Epithelial cell of prostate (primary cell): ENCODE data around the gene CENPQ.
"Not testable (repeated sequence)": the region's sequence is repeated elsewhere in the genome, so short reads cannot be mapped to it uniquely, and the experiment has no call there.

Experiments
- DNase-seq: peaks from one replicate; pipeline ENCODE4 v3.0.0-alpha.2; 2011; ENCODE audit warnings: low read depth, low spot score
- H3K27ac ChIP-seq: fragments of 450-650 bp; 2 replicates; pipeline ENCODE4 v1.5.1; 2017; ENCODE audit warnings: mild to moderate bottlenecking

Gene CENPQ, protein sequence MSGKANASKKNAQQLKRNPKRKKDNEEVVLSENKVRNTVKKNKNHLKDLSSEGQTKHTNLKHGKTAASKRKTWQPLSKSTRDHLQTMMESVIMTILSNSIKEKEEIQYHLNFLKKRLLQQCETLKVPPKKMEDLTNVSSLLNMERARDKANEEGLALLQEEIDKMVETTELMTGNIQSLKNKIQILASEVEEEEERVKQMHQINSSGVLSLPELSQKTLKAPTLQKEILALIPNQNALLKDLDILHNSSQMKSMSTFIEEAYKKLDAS

DNA sequence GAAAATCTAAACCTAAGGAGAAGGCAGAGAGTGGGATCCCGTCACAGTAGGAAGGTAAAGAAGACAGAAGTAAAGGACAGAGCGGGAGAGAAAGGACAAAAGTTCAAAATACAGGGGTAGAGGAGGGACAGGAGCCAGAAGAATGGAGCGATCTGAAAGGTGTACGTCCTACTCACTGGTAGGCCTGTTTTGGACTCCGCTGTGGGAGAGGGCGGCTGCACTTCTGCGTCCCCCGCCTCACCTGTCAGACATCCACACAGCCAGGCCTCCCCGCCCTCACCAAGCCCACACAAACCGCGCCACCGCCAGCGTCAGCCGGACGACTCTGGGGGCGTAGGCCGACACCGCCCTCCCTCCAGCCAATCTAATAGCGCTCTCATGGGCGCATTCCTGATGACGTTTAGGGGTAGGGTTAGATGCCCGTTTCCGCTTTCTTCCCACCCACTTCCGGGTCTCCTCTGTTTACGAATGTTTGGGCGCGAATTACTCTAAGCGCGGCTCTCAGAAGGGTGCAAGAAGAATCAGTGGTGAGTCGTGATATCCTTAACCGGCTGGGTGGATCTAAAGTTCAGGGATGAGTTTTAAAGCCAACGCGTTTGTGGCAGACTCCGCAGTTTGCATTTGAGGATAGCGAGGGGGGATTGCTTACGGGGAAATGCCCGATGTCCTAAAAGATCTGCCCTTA, at the start of gene CENPQ, which contains the start of gene MMUT:
Gene CENPQ, plus strand, starts transcription at position 444 of the 685 bp plus-strand sequence. CDS start 6,807 bp downstream, outside the sequence.
Gene MMUT, minus strand, starts transcription at position 327 of the 685 bp plus-strand sequence. CDS start 3,787 bp downstream, outside the sequence.
- H3K27ac ChIP-seq: peak within 1 kb of the TSS; percentile 60
- DNase-seq: peak; percentile 71

DNA sequence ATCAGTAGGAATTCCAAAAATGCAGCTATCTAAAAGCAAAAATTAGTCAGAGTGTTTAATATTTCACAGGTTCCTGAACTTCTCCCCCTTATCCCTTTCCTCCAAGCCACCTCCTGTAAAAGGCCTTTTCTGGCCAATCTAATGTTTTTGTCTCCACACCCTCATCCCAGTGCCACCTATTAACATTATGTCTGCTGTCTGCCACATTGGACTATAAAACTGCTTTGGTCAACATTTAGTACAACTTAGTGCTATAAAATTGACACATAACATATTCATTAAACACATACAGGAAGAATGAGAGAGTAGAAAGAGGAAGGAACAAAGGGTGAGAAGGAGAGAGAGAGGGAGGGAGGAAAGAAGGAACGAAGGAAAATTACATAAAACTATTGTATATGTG, 47.8 kb upstream of the CENPQ start:
- no peak overlapping the region for H3K27ac ChIP-seq
- DNase-seq: no peak

DNA sequence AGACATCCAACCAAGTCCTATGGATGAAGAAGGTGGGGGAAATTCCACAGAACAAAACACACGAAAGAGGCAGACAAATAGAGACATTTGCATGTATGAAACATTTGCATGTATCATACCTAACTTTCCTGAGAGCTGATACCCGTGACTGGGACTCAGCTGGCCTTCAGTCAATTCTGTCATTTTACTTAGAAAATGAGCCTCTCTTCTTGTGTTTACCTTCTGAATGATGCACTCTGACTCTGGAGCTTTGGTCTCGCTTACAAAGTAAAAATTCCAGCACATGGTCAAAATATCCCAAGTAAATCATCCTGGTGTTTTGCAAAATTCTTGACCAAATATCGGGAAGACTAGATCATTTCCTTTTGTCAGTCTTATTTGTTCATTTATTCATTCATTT, 47.0 kb upstream of the CENPQ start:
- DNase-seq: no peak
- H3K27ac ChIP-seq: no peak overlapping the region

DNA sequence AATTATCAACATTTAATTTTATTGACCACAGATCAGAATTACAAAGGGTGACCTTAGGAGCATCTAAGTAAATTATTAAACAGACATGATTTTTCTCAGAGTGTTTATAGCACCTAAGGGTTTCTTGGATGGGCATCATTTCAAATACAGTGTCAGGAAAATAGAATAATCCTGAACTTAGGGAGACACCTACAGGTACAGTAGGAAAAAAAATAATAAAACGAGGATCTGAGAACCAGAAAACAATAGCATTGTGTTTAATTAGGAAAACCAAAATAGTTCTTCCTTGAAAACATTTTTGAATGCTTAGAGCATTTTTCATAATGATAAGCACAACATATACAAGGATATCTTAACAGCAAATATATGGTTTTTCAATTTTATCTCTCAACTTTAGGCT, 39.4 kb upstream of the CENPQ start:
- no peak for DNase-seq
- no peak overlapping the region for H3K27ac ChIP-seq

DNA sequence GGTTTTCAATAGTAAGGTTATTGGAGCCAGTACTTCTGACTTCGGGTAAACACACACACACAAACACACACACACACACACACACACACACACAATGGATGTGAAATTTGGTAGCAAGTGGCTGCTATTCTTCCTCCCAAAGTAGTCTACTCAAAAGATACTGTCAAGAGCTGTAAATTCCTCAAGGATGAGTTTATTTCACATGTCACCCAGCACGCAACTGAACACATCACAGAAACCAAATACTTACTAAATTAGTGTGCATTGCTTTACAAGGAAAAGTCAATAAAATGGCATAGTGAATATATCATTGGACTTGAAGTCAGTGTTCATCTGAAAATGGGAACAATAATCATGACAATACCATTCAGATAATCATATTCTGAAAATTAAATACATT, 33.0 kb upstream of the CENPQ start:
- H3K27ac ChIP-seq: peak overlapping the region; percentile 2
- peak; percentile 8 for DNase-seq

DNA sequence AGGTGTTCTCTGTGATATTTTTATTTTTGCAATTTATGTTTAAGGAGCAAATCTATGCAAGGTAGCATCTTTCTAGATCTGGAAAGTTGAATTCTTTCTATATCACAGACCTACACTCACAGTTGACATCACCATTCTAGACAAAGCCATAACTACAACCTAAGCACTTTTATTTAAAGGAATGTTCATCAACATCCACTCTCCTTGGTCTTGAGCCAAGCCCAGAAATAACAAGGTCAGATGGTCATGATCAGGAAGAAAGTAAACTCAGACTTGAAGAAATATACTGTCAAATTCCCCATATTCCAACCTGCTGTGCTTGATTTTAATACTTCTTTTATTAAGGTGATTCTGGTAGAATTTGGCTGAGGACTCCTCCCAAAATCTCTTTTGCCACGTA, 32.3 kb upstream of the CENPQ start:
- H3K27ac ChIP-seq: peak overlapping the region; percentile 2
- no peak for DNase-seq

DNA sequence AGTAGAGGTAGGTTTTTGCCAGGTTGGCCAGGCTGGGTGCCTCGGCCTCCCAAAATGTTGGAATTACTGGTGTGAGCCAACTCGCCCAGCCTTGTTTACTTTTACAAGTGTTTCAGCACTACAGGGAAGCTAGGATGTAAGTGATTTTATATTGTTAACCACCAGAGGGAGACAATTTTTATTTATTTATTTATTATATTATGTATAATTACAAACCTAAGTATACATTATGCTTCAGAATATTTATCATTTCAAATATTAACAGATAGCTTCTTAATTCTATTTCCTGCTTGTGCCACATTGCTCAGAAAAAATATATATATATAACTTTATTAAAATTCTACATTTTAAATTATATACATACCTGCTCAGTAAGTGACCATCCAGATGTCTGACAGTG, 9.9 kb upstream of the CENPQ start:
- no peak overlapping the region for H3K27ac ChIP-seq
- no peak for DNase-seq

DNA sequence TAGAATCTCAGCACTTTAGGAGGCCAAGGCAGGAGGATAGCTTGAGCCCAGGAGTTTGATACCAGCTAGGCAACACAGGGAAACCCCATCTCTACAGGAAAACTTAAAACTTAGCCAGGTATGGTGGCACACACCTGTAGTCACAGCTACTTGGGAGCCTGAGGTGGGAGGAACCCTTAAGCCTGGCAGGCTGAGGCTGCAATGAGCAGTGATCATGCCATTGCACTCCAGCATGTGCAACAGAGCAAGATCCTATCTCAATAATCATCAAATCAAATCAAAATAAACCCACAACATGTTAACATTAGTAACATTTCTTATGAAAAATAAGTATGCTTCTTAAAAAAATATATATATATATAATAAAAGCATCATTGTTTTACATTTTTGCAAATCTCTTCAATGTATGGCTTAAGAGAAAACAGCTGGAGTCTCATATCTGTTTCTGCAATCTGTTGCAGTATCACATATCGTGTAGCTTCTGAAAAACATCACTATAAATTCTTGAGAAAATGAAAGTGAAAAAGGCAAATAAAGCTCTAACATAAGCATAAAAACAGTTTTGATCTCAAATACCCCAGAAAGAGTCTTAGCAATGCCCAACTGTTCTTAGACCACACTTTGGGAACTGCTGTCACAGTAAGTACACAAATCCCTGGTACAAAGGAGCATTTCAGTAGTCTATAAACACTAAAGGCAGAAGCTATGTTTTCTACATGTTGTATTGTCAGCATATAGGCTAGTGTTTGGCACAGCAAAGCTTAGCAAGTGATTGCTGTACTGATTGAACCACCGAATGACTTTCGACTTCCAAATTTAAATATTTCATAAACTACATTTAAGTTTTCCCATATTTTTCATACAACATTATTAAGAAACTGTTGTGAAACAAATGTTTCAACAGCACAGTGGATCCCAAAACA, 8.1 kb upstream of the CENPQ start:
- H3K27ac ChIP-seq: no peak overlapping the region
- DNase-seq: no peak

DNA sequence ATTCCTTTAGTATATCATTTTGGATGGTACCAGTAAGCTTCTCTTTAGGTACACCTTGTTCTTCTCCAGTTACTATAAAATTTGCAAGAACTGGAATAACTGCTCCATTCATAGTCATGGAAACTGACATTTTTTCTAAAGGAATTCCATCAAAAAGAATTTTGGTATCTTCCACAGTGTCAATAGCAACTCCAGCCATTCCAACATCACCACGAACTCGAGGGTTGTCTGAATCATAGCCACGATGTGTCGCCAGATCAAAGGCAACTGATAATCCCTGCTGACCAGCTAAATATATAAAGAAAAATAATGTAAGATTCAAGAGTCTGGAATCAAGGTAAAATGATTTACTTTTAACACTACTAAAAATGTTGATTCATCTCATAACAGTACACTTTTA, 5.4 kb upstream of the CENPQ start:
- DNase-seq: no peak
- no peak overlapping the region for H3K27ac ChIP-seq

DNA sequence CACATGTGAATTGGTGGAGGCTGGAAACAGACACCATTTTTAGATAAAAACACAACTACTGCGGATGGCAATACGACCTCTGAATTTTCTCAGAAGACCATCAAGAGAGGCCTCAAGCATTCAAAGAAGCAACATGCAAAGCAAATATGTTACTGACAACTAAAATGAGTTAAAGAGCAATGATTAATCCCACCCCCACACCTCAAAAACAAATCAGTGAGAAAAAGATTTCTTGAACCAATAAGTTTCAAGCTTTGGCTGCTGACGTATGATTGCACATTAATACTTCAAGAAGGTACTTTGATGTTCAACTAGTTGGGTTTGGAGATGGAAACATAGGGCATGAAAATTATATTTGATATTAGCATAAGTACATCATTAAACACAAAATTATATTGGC, 1.1 kb upstream of the CENPQ start:
- DNase-seq: no peak
- no peak overlapping the region for H3K27ac ChIP-seq

DNA sequence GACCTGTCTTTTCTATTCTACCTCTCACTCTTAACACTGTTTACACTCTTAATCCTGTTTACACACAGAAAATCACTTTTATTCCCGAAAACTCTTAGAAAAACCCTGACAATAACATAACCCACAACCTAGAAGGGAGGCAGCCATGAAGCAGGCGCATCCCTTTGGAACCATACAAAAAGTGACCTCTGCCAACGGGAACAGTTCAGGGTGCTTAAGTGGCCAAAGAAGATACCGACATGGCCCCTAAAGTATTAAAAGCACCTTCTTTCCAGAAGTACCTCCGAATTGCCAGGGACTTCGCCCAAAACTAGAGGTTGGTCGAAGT, 607 bp upstream of the CENPQ start:
- H3K27ac ChIP-seq: peak overlapping the region; percentile 60
- no peak for DNase-seq

DNA sequence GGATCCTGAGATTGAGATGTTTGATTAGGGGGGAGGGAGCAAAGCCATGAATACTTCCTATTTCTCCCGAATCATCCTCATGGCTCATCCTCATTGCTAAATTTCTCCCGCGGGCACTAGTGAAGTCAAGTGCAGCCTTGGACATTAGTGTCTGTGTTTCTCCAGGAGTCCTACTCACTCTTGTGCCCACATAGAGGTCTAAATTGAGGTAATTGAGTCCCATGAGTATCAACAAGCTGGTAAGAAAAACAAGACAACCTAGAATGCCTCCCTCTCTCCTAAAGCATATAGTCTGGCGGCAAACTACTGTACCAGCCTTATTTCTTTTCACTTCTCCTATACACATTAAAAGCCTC, 420 bp downstream of the CENPQ start:
- DNase-seq: no peak
- peak overlapping the region; percentile 60 for H3K27ac ChIP-seq

DNA sequence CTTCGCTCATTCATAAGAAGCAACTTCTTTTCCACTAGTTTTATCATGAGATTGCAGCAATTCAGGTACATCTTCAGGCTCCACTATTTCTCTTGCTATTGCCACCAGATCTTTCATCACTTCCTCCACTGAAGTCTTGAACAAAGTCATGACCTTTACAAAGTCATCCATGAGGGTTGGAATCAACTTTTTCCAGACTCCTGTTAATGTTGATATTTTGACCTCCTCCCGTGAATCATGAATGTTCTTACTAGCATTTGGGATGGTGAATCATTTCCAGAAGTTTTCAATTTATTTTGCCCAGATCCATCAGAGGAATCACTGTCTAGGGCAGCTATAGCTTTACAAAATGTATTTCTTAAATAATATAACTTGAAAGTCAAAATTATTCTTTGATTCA, 1.5 kb downstream of the CENPQ start:
- no peak overlapping the region for H3K27ac ChIP-seq
- DNase-seq: no peak

DNA sequence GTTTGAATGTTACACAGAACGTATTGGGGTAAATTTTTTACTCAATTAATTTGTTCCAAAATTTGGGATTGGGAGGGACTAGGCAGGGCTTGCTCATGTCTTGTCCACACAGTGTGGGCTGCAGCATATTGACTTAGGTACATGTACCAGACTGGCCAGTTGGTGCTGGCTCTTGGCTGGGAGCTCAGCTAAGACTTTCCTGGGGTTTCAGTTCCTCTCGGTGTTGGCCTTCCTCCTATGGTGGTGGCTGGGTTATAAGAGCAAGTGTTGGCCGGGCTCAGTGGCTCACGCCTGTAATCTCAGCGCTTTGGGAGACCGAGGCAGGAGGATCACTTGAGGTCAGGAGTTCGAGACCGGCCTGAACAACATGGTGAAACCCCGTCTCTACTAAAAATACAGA, 4.9 kb downstream of the CENPQ start:
- no peak overlapping the region for H3K27ac ChIP-seq
- DNase-seq: no peak

DNA sequence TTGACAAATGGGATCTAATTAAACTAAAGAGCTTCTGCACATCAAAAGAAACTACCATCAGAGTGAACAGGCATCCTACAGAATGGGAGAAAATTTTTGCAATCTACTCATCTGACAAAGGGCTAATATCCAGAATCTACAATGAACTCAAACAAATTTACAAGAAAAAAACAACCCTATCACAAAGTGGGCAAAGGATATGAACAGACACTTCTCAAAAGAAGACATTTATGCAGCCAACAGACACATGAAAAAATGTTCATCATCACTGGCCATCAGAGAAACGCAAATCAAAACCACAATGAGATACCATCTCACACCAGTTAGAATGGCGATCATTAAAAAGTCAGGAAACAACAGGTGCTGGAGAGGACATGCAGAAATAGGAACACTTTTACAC, 13.4 kb downstream of the CENPQ start:
- DNase-seq, H3K27ac ChIP-seq: not testable (repeated sequence)

DNA sequence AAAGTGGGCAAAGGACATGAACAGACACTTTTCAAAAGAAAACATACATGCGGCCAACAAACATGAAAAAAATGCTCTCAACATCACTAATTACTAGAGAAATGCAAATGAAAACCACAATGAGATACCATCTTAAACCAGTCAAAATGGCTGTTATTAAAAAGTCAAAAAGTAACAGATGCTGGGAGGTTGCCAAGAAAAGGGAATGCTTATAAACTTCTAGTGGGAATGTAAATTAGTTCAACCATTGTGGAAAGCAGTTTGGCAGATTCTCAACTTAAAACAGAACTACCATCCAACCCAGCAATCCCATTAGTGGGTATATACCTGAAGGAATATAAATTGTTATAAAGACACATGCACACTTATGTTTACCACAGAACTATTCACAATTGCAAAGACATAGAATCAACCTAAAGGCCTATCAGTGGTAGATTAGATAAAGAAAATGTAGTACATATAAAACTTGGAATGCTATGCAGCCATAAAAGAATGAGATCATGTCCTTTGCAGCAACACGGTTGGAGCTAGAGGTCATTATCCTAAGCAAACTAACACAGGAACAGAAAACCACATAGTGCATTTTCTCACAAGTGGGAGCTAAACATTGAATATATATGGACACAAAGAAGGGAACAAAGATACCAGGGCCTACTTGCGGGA, 16.3 kb downstream of the CENPQ start:
- DNase-seq: no peak
- no peak overlapping the region for H3K27ac ChIP-seq

DNA sequence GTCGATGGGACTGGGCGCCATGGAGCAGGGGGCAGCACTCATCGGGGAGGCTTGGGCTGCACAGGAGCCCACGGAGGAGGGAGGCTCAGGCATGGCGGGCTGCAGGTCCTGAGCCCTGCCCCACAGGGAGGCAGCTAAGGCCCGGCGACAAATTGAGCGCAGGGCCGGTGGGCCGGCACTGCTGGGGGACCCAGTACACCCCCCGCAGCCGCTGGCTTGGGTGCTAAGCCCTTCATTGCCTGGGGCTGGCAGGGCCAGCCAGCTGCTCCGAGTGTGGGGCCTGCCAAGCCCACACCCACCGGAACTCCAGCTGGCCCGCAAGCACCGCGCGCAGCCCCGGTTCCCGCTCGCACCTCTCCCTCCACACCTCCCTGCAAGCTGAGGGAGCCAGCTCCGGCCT, 18.7 kb downstream of the CENPQ start:
- H3K27ac ChIP-seq, DNase-seq: not testable (repeated sequence)

DNA sequence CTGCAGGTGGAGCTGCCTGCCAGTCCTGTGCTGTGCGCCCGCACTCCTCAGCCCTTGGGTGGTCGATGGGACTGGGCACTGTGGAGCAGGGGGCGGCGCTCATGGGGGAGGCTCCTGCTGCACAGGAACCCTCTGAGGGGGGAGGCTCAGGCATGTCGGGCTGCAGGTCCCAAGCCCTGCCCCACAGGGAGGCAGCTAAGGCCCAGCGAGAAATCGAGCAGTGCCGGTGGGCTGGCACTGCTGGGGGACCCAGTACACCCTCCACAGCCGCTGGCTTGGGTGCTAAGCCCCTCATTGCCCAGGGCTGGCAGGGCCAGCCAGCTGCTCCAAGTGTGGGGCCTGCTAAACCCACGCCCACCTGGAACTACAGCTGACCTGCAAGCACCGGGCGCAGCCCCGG, 20.2 kb downstream of the CENPQ start:
- not testable (repeated sequence) for DNase-seq, H3K27ac ChIP-seq

DNA sequence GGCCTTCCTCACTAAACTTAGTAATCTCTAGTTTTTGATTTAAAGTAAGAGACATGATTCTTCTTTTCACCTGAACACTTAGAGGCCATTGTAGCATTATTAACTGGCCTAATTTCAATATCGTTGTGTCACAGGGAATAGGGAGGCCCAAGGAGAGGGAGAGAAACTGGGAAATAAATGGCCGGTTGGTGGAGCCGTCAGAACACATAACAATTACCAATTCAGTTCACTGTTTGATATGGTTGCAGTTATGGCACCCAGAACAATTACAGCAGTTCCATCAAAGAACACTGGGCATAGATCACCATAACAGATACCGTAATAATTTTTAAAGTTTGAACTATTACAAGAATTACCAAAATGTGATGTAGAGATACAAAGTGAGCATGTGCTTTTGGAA, 27.5 kb downstream of the CENPQ start:
- no peak for DNase-seq
- H3K27ac ChIP-seq: no peak overlapping the region

DNA sequence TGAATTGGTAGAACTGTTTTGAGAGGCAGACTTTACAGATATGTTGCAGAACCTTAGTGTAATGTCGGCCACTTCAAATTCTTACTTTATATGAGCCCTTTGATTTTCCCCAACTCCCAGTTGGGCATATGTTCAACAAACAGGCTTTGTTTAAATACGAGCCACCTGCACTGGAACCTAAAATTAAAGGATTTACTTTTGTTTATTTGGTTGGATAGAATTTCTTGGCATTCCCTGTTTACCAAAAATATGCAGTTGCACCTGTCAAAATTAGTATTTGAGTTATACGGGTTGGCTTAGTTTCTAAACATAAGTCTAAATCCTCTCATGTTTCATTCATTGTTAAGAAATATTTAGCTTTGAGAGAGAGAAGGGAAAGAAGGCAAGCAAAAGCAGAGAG, 34.1 kb downstream of the CENPQ start:
- DNase-seq: no peak
- H3K27ac ChIP-seq: no peak overlapping the region

DNA sequence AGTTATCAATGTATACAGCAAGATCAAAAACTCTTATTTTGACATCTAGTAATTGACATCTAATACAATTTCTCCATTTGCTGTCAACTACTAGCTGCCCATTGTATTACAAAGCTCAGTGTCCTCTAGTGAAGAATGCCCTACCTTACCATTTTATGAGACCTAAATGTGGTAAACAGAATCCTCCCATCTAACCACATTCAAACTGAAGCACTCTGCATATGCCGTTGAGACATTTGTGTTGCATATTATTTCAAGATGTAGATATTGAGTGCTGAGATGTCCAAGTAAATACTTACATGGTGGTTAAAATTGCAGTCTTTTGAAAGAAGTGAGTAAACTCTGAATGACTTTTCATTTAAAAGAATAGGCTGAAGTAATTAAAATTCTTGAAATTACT, 36.0 kb downstream of the CENPQ start:
- no peak for DNase-seq
- no peak overlapping the region for H3K27ac ChIP-seq
